GM12878 (cell line): ENCODE results near the gene DCTPP1. TPM values are rescaled to one million over a fixed set of nuclear protein-coding genes. Genes with fewer than 3 reads are reported as not detected.

Experiments used
- ATAC-seq: fragments of 200-7000 bp; cut with Tn5 transposase; 3 replicates; pipeline ENCODE4 v1.9.1; 2020; ENCODE audit warnings: mild to moderate bottlenecking, moderate library complexity
- BruUV-seq: library from RNA; stranded (reverse); fragments of 400-500 nt; replicated peaks from 2 replicates; lab custom pipeline; 2021; lab: Mats Ljungman, UMichigan
- CTCF ChIA-PET: fragments of 300-600 bp; sonication (Branson Sonifier 250); formaldehyde crosslinking; extraction: SDS; loops from one replicate; lab custom pipeline; 2021; ENCODE audit warnings: inconsistent platforms; lab: Yijun Ruan, JAX
- POLR2A ChIA-PET: fragments of 350-600 bp; formaldehyde crosslinking; extraction: SDS; loops from one replicate; lab custom pipeline; 2021; ENCODE audit warnings: inconsistent platforms; lab: Charles Lee
- RAD21 ChIA-PET: fragments of 300-600 bp; sonication (Branson Sonifier 250); formaldehyde crosslinking; loops from one replicate; lab custom pipeline; 2023; ENCODE audit warnings: antibody characterized with exemption; ENCODE audit not compliant: unreplicated experiment; lab: Charles Lee
- SMC1A ChIA-PET: fragments of 300-600 bp; sonication (Branson Sonifier 250); formaldehyde crosslinking; loops from one replicate; lab custom pipeline; 2023; ENCODE audit not compliant: unreplicated experiment, uncharacterized antibody; lab: Charles Lee
- DNase-seq: peaks from one replicate; pipeline ENCODE4 v3.0.0-alpha.2; 2011; ENCODE audit warnings: low read depth, low spot score
- FAIRE-seq: peaks from 3 replicates; lab custom pipeline; 2011; peaks lifted over from hg19 to GRCh38; lab: Jason Lieb, UNC
- H2AFZ ChIP-seq: 2 replicates; pipeline ENCODE4 v1.6.0; 2011; ENCODE audit warnings: low read depth, low read length, control low read depth; ENCODE audit not compliant: control insufficient read depth
- H3K27ac ChIP-seq: 2 replicates; pipeline ENCODE4 v1.5.1; 2011; ENCODE audit warnings: control low read depth; ENCODE audit not compliant: control insufficient read depth, insufficient read depth
- H3K27me3 ChIP-seq, 2 experiments: replicated peaks in 1 of 2; 2 replicates each; pipeline versions ENCODE4 v1.6.0 to v1.6.1; 2011; ENCODE audit warnings: low read length in 1 of 2; ENCODE audit not compliant: control insufficient read depth in 2 of 2, insufficient read depth in 2 of 2
- H3K36me3 ChIP-seq, 2 experiments: 2 replicates each; pipeline ENCODE4 v1.5.1; 2011; ENCODE audit warnings: low read length in 1 of 2; ENCODE audit not compliant: control insufficient read depth in 2 of 2, insufficient read depth in 2 of 2
- H3K4me1 ChIP-seq: 2 replicates; pipeline ENCODE4 v1.6.1; 2011; ENCODE audit warnings: mild to moderate bottlenecking, low read length, moderate library complexity, mixed read lengths; ENCODE audit not compliant: control insufficient read depth, insufficient read depth
- H3K4me2 ChIP-seq: 2 replicates; pipeline ENCODE4 v1.6.0; 2011; ENCODE audit warnings: control low read depth; ENCODE audit not compliant: control insufficient read depth, insufficient read depth
- H3K4me3 ChIP-seq: fragments of 200-600 bp; sonication (generic); 2 replicates; pipeline ENCODE4 v1.5.1; 2016
- H3K79me2 ChIP-seq: 2 replicates; pipeline ENCODE4 v1.6.0; 2011; ENCODE audit warnings: low read length; ENCODE audit not compliant: control insufficient read depth, insufficient read depth
- H3K9ac ChIP-seq: 2 replicates; pipeline ENCODE4 v1.8.0; 2011; ENCODE audit warnings: low read length, control low read depth, mixed read lengths; ENCODE audit not compliant: control insufficient read depth, insufficient read depth
- H3K9me3 ChIP-seq: replicated peaks from 3 replicates; pipeline ENCODE4 v1.5.1; 2011; ENCODE audit warnings: mild to moderate bottlenecking, low read length; ENCODE audit not compliant: control insufficient read depth, insufficient read depth
- H4K20me1 ChIP-seq: 2 replicates; pipeline ENCODE4 v1.6.0; 2011; ENCODE audit not compliant: control insufficient read depth, insufficient read depth
- BRCA1 ChIP-seq: IDR thresholded peaks from 2 replicates; pipeline ENCODE4 v1.6.1; 2011; ENCODE audit warnings: low read depth, low read length, improper control_type of control experiment
- CHD2 ChIP-seq: IDR thresholded peaks from 2 replicates; pipeline ENCODE4 v1.6.1; 2011; ENCODE audit warnings: low read depth, low read length, improper control_type of control experiment, borderline replicate concordance
- NFYB ChIP-seq: IDR thresholded peaks from 2 replicates; pipeline ENCODE4 v1.6.1; 2011; ENCODE audit warnings: low read depth, mild to moderate bottlenecking, low read length, improper control_type of control experiment, moderate library complexity; ENCODE audit not compliant: insufficient read depth
- PML ChIP-seq: IDR thresholded peaks from 2 replicates; pipeline ENCODE4 v1.6.1; 2012; ENCODE audit warnings: low read length, inconsistent platforms
- WRNIP1 ChIP-seq: IDR thresholded peaks from 2 replicates; pipeline ENCODE4 v1.6.1; 2011; ENCODE audit warnings: low read depth, low read length, improper control_type of control experiment, borderline replicate concordance
- ZNF207 ChIP-seq: fragments of 450-650 bp; IDR thresholded peaks from 2 replicates; pipeline ENCODE4 v1.6.1; 2014; ENCODE audit warnings: antibody characterized with exemption, mild to moderate bottlenecking, borderline replicate concordance
- WGBS: methylation state at CpG from one replicate; pipeline ENCODE4 v1.1.6; 2016; ENCODE audit warnings: low lambda C conversion rate; ENCODE audit not compliant: insufficient replicate concordance, insufficient coverage; ENCODE audit errors: missing lambda C conversion rate; 5-methylcytosine and 5-hydroxymethylcytosine counted together
- in situ Hi-C: fragments of 300-500 bp; cut with MboI; formaldehyde crosslinking; loops from 9 replicates; pipeline ENCODE4 v1.14.3; 2018; ENCODE audit warnings: mixed read lengths
- intact Hi-C: fragments of 100-400 bp; cut with micrococcal nuclease; formaldehyde crosslinking; loops from one replicate; pipeline ENCODE4 v1.14.2; 2022; ENCODE audit not compliant: unreplicated experiment
- polyA plus RNA-seq, 11 experiments: library from polyadenylated mRNA; depleted of rRNA in 4 of 11; unstranded in 6 of 11; stranded (reverse) in 5 of 11; fragments of >200 nt; fragmentation: Nextera tagmentation in 4 of 11; fragmentation: Illumina TruSeq in 1 of 11; extraction: Ambion mirVana in 4 of 11; extraction: Trizol in 1 of 11; gene quantifications; 1 replicate in 1 of 11; 2 replicates in 10 of 11; pipeline versions ENCODE4 v1.2.1 to v1.2.3, GENCODE V29; 2011 to 2016; ENCODE audit warnings: inconsistent platforms in 2 of 11, missing spikeins in 2 of 11, low read depth in 1 of 11
- total RNA-seq, 4 experiments: library from RNA; depleted of rRNA in 3 of 4; stranded (reverse); fragments of >200 nt in 3 of 4; fragmentation: Illumina TruSeq in 1 of 4; extraction: Trizol in 1 of 4; gene quantifications; 2 replicates each; pipeline versions ENCODE4 v1.2.1 to v1.2.3, GENCODE V29; 2013 to 2021
- TF ChIP-seq, protein P1 (sequence below): fragments of 450-650 bp; IDR thresholded peaks from 2 replicates; pipeline ENCODE4 v1.6.1; 2016; ENCODE audit warnings: mild to moderate bottlenecking, moderate library complexity, borderline replicate concordance

The DCTPP1 gene
- total and polyA plus RNA-seq, 10 of the 15 experiments (the other 5 are each of a cell fraction or from before 2014, with no cell fraction given) = 72.1 to 266 (median 157) TPM

DNA sequence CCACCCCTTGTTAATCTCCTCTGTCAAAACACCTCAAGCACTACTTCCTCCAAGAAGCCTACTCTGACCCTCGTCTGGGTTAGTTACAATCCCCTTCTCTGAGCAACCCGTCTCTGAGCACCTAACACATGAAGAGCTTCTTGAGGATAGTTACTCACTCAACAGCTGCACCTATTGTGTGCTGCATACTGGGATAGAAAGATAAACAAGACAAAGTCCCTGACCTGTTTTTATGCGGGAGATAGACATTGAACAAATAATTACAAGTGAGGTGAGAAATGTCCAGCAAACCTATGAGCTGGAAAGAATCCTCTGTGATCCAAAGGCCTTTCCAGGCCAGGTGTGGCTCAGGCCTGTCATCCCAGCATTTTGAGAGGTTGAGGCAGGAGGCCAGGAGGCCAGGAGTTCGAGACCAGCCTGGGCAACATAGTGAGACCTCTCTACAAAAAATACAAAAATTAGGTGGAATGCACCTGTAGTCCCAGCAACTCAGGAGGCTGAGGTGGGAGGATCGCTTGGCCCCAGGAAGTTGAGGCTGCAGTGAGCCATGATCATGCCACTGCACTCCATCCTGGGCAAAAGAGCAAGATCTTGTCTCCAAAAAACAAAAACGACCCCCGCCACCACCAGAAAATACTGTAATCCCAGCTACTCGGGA is 27.9 kb downstream of the DCTPP1 start:
- Histone ChIP-seq H3K79me2 (no peaks in the 10 kb centered on the region), H4K20me1 (no peaks in the 10 kb centered on the region), H3K9ac (no peak overlapping the region), H3K9me3 (no peaks in the 10 kb centered on the region), H2AFZ (no peak overlapping the region), H3K4me2 (no peak overlapping the region), H3K4me3 (no peak overlapping the region), H3K36me3 (peaks cover 0 to 2% of the 10 kb centered on the region in 2 experiments; a peak in 3 of 4 replicates), H3K27me3 (no peaks in the 10 kb centered on the region; a peak in 1 of 4 replicates), H3K4me1 (peaks cover 8% of the 10 kb centered on the region)
- POLR2A ChIA-PET = interaction anchor here (2.1 to 3.6 kb wide), 2 partner anchors 7 to 31 kb away, joined by 5 to 12 read pairs; no protein-coding TSS in a partner anchor
- ATAC-seq (no peak), DNase-seq (no peak)
- CTCF ChIA-PET = interaction anchor here (1.1 kb wide), 1 partner anchor 16 kb away, joined by 3 read pairs; no protein-coding TSS in a partner anchor
- RAD21 ChIA-PET = interaction anchor here (1.4 to 1.6 kb wide), 2 partner anchors 16 to 28 kb away, joined by 3 to 4 read pairs; partner anchors contain the start of gene DCTPP1
- in situ Hi-C loops = no loop called here
- 55% methylated on average over 8 of the region's 8 CpGs for WGBS
- SMC1A ChIA-PET = interaction anchor here (0.6 to 1.5 kb wide), 4 partner anchors 10 to 24 kb away, joined by 3 to 4 read pairs (median 4); partner anchors contain the start of gene SEPTIN1
- no TSS peak for BruUV-seq
- intact Hi-C loops = no loop called here
- TF ChIP-seq BRCA1 (no peak), CHD2 (no peak), PML (no peak), ZNF207 (no peak), NFYB (no peak), WRNIP1 (no peak)
- TF ChIP-seq, protein P1, sequence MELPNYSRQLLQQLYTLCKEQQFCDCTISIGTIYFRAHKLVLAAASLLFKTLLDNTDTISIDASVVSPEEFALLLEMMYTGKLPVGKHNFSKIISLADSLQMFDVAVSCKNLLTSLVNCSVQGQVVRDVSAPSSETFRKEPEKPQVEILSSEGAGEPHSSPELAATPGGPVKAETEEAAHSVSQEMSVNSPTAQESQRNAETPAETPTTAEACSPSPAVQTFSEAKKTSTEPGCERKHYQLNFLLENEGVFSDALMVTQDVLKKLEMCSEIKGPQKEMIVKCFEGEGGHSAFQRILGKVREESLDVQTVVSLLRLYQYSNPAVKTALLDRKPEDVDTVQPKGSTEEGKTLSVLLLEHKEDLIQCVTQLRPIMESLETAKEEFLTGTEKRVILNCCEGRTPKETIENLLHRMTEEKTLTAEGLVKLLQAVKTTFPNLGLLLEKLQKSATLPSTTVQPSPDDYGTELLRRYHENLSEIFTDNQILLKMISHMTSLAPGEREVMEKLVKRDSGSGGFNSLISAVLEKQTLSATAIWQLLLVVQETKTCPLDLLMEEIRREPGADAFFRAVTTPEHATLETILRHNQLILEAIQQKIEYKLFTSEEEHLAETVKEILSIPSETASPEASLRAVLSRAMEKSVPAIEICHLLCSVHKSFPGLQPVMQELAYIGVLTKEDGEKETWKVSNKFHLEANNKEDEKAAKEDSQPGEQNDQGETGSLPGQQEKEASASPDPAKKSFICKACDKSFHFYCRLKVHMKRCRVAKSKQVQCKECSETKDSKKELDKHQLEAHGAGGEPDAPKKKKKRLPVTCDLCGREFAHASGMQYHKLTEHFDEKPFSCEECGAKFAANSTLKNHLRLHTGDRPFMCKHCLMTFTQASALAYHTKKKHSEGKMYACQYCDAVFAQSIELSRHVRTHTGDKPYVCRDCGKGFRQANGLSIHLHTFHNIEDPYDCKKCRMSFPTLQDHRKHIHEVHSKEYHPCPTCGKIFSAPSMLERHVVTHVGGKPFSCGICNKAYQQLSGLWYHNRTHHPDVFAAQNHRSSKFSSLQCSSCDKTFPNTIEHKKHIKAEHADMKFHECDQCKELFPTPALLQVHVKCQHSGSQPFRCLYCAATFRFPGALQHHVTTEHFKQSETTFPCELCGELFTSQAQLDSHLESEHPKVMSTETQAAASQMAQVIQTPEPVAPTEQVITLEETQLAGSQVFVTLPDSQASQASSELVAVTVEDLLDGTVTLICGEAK = no peak
- TF ChIP-seq, all 136 proteins: peak for 0
- no peak overlapping the region for H3K27ac ChIP-seq
- no peak for FAIRE-seq
